HepG2 (cell line): ENCODE data around the gene RANBP3. TPM values are rescaled to one million over a fixed set of nuclear protein-coding genes. Genes with fewer than 3 reads are reported as not detected.

ENCODE experiments used
- MED8 ChIP-seq: sonication (generic); formaldehyde crosslinking; IDR thresholded peaks from 2 replicates; pipeline ENCODE4 v1.8.1; 2023; ENCODE audit warnings: mild to moderate bottlenecking, missing genetic modification reagents; ENCODE audit not compliant: insufficient replicate concordance
- MTF1 ChIP-seq: sonication (generic); formaldehyde crosslinking; IDR thresholded peaks from 2 replicates; pipeline ENCODE4 v1.5.0; 2020; ENCODE audit warnings: missing genetic modification reagents
- NCOA5 ChIP-seq: sonication (generic); formaldehyde crosslinking; IDR thresholded peaks from 2 replicates; pipeline ENCODE4 v1.4.0; 2020; ENCODE audit warnings: missing genetic modification reagents
- SIX4 ChIP-seq: sonication (generic); formaldehyde crosslinking; IDR thresholded peaks from 2 replicates; pipeline ENCODE4 v1.4.0; 2020; ENCODE audit warnings: missing genetic modification reagents
- SUZ12 ChIP-seq: fragments of 150-350 bp; IDR thresholded peaks from 2 replicates; pipeline ENCODE4 v1.6.1; 2014; ENCODE audit warnings: low read depth, low read length
- ZFP82 ChIP-seq: sonication (generic); formaldehyde crosslinking; IDR thresholded peaks from 2 replicates; pipeline ENCODE4 v1.5.1; 2020; ENCODE audit warnings: mild to moderate bottlenecking, missing genetic modification reagents, borderline replicate concordance
- ZNF343 ChIP-seq: sonication (generic); formaldehyde crosslinking; IDR thresholded peaks from 2 replicates; pipeline ENCODE4 v1.4.0; 2020; ENCODE audit warnings: mild to moderate bottlenecking, missing genetic modification reagents
- ZNF629 ChIP-seq: sonication (generic); formaldehyde crosslinking; conservative IDR thresholded peaks from 2 replicates; pipeline ENCODE4 v1.5.0; 2020; ENCODE audit warnings: missing genetic modification reagents
- ZNF737 ChIP-seq: sonication (generic); formaldehyde crosslinking; IDR thresholded peaks from 2 replicates; pipeline ENCODE4 v1.5.0; 2020; ENCODE audit warnings: missing genetic modification reagents, mild to moderate bottlenecking, borderline replicate concordance
- ZNF747 ChIP-seq: sonication (generic); formaldehyde crosslinking; IDR thresholded peaks from 2 replicates; pipeline ENCODE4 v1.8.1; 2023; ENCODE audit warnings: missing genetic modification reagents, mild to moderate bottlenecking, borderline replicate concordance
- polyA plus RNA-seq, 8 experiments: library from polyadenylated mRNA; depleted of rRNA in 3 of 8; stranded (reverse) in 7 of 8; unstranded in 1 of 8; fragments of >200 nt; fragmentation: Illumina TruSeq in 4 of 8; extraction: Trizol in 4 of 8; gene quantifications; 2 replicates each; pipeline versions ENCODE4 v1.2.1 to v1.2.3, GENCODE V29; 2011 to 2016; ENCODE audit warnings: low read depth in 4 of 8, missing spikeins in 1 of 8, mixed read lengths in 1 of 8; ENCODE audit not compliant: insufficient read depth in 1 of 8
- total RNA-seq, 5 experiments: library from RNA; depleted of rRNA; stranded (reverse); fragments of >200 nt; fragmentation: Illumina TruSeq; extraction: Trizol; gene quantifications; 2 replicates each; pipeline ENCODE4 v1.2.3, GENCODE V29; 2016; ENCODE audit warnings: low read depth in 1 of 5
- TF ChIP-seq, protein P1 (sequence below): sonication (generic); formaldehyde crosslinking; IDR thresholded peaks from 2 replicates; pipeline ENCODE4 v1.5.1; 2020; ENCODE audit warnings: mild to moderate bottlenecking, missing genetic modification reagents
- TF ChIP-seq, protein P2 (sequence below): IDR thresholded peaks from 2 replicates; pipeline ENCODE4 v1.6.1; 2016; ENCODE audit warnings: low read depth, missing genetic modification reagents, missing compliant biosample characterization
- TF ChIP-seq, protein P3 (sequence below): IDR thresholded peaks from 2 replicates; pipeline ENCODE4 v1.6.1; 2016
- TF ChIP-seq, protein P4 (sequence below): IDR thresholded peaks from 2 replicates; pipeline ENCODE4 v1.6.1; 2016; ENCODE audit warnings: mild to moderate bottlenecking, missing biosample characterization, missing genetic modification reagents
- TF ChIP-seq, protein P5 (sequence below): sonication (generic); formaldehyde crosslinking; conservative IDR thresholded peaks from 2 replicates; pipeline ENCODE4 v1.8.0; 2022; ENCODE audit warnings: low read depth, missing genetic modification reagents

Gene RANBP3
- total and polyA plus RNA-seq, 2 of the 13 experiments (the other 11 are each of a cell fraction or from before 2014, with no cell fraction given), result 39.5 to 149 TPM

DNA sequence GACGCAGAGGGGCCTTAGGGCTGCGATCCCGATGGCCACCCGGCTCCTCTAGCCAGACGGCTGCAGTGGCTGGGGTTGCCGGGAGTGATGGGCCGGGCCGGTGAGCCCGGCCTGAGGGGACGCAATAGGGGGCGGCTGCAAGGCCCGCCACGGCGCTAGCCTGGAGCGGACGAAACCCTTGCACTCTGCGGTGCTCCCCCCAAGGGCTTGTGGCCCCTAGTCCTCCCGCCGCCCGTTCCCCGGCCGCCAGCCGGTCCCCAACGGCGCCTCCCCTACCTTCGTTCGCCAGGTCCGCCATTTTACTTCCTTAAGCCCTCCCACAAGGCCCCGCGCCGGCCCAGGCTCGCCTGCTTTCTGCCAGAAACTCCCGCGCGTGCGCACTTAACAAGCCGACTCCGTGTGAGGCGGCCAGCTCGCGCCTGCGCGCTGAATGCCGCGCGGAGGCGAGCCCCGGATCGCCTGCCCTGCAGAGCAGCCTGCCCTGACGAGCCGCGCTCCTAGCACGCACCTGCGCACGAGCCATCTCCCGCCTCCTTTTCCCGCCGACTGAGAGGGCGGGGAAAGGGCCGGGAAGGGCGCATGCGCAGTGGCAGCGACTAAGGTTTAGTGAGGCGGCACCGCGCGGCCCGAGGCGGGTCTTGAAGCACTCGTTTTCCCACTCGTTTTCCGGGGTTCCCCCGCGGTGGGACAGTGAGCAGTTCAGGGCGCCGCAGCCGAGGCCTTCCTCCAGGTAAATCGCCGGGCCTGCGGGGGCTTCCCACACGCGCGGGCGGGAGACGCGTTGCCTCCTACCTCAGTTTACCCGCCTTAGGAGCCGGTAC is at the start of gene RANBP3 (continued):
- TF ChIP-seq, protein P1, sequence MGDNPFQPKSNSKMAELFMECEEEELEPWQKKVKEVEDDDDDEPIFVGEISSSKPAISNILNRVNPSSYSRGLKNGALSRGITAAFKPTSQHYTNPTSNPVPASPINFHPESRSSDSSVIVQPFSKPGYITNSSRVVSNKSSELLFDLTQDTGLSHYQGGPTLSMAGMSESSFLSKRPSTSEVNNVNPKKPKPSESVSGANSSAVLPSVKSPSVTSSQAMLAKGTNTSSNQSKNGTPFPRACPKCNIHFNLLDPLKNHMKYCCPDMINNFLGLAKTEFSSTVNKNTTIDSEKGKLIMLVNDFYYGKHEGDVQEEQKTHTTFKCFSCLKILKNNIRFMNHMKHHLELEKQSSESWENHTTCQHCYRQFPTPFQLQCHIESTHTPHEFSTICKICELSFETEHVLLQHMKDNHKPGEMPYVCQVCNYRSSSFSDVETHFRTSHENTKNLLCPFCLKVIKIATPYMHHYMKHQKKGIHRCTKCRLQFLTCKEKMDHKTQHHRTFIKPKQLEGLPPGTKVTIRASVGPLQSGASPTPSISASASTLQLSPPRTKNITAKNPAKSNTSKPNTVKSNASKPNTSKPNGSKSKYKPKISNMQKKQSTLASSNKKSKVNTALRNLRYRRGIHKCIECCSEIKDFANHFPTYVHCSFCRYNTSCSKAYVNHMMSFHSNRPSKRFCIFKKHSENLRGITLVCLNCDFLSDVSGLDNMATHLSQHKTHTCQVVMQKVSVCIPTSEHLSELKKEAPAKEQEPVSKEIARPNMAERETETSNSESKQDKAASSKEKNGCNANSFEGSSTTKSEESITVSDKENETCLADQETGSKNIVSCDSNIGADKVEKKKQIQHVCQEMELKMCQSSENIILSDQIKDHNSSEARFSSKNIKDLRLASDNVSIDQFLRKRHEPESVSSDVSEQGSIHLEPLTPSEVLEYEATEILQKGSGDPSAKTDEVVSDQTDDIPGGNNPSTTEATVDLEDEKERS (CRISPR knock-in tag), result peak; percentile 100
- TF ChIP-seq MED8 (peak; percentile 94), ZNF747 (peak; percentile 100), SUZ12 (peak; percentile 31; the same call in 1 of the 2 replicates), ZFP82 (CRISPR knock-in tag) (peak; percentile 100), NCOA5 (CRISPR knock-in tag) (peak; percentile 88), ZNF737 (peak; percentile 85; the same call in 1 of the 2 replicates), ZNF629 (CRISPR knock-in tag) (peak; percentile 89), MTF1 (CRISPR knock-in tag) (peak; percentile 98), ZNF343 (peak; percentile 100), SIX4 (CRISPR knock-in tag) (peak; percentile 93; the same call in 1 of the 2 replicates)
- TF ChIP-seq, protein P2, sequence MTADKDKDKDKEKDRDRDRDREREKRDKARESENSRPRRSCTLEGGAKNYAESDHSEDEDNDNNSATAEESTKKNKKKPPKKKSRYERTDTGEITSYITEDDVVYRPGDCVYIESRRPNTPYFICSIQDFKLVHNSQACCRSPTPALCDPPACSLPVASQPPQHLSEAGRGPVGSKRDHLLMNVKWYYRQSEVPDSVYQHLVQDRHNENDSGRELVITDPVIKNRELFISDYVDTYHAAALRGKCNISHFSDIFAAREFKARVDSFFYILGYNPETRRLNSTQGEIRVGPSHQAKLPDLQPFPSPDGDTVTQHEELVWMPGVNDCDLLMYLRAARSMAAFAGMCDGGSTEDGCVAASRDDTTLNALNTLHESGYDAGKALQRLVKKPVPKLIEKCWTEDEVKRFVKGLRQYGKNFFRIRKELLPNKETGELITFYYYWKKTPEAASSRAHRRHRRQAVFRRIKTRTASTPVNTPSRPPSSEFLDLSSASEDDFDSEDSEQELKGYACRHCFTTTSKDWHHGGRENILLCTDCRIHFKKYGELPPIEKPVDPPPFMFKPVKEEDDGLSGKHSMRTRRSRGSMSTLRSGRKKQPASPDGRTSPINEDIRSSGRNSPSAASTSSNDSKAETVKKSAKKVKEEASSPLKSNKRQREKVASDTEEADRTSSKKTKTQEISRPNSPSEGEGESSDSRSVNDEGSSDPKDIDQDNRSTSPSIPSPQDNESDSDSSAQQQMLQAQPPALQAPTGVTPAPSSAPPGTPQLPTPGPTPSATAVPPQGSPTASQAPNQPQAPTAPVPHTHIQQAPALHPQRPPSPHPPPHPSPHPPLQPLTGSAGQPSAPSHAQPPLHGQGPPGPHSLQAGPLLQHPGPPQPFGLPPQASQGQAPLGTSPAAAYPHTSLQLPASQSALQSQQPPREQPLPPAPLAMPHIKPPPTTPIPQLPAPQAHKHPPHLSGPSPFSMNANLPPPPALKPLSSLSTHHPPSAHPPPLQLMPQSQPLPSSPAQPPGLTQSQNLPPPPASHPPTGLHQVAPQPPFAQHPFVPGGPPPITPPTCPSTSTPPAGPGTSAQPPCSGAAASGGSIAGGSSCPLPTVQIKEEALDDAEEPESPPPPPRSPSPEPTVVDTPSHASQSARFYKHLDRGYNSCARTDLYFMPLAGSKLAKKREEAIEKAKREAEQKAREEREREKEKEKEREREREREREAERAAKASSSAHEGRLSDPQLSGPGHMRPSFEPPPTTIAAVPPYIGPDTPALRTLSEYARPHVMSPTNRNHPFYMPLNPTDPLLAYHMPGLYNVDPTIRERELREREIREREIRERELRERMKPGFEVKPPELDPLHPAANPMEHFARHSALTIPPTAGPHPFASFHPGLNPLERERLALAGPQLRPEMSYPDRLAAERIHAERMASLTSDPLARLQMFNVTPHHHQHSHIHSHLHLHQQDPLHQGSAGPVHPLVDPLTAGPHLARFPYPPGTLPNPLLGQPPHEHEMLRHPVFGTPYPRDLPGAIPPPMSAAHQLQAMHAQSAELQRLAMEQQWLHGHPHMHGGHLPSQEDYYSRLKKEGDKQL, result peak; percentile 93; the same call in 1 of the 2 replicates
- TF ChIP-seq, protein P3, sequence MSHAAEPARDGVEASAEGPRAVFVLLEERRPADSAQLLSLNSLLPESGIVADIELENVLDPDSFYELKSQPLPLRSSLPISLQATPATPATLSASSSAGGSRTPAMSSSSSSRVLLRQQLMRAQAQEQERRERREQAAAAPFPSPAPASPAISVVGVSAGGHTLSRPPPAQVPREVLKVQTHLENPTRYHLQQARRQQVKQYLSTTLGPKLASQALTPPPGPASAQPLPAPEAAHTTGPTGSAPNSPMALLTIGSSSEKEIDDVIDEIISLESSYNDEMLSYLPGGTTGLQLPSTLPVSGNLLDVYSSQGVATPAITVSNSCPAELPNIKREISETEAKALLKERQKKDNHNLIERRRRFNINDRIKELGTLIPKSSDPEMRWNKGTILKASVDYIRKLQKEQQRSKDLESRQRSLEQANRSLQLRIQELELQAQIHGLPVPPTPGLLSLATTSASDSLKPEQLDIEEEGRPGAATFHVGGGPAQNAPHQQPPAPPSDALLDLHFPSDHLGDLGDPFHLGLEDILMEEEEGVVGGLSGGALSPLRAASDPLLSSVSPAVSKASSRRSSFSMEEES (CRISPR knock-in tag), result peak; percentile 99
- TF ChIP-seq, protein P4, sequence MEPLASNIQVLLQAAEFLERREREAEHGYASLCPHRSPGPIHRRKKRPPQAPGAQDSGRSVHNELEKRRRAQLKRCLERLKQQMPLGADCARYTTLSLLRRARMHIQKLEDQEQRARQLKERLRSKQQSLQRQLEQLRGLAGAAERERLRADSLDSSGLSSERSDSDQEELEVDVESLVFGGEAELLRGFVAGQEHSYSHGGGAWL (CRISPR knock-in tag), result peak; percentile 100
- TF ChIP-seq, protein P5, sequence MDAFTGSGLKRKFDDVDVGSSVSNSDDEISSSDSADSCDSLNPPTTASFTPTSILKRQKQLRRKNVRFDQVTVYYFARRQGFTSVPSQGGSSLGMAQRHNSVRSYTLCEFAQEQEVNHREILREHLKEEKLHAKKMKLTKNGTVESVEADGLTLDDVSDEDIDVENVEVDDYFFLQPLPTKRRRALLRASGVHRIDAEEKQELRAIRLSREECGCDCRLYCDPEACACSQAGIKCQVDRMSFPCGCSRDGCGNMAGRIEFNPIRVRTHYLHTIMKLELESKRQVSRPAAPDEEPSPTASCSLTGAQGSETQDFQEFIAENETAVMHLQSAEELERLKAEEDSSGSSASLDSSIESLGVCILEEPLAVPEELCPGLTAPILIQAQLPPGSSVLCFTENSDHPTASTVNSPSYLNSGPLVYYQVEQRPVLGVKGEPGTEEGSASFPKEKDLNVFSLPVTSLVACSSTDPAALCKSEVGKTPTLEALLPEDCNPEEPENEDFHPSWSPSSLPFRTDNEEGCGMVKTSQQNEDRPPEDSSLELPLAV, result no peak; the same call in 1 of the 2 replicates
